CD4-positive, alpha-beta memory T cell (primary cell): ENCODE measurements around the gene SHROOM3. TPM values are rescaled to one million over a fixed set of nuclear protein-coding genes. Genes with fewer than 3 reads are reported as not detected.

ENCODE experiments used
- CTCF ChIA-PET: fragments of 350-600 bp; sonication (Branson Sonifier 250); formaldehyde crosslinking; loops from one replicate; lab custom pipeline; 2021; ENCODE audit warnings: inconsistent platforms; ENCODE audit not compliant: partially characterized antibody; lab: Charles Lee
- POLR2A ChIA-PET: fragments of 350-600 bp; sonication (Branson Sonifier 250); formaldehyde crosslinking; loops from one replicate; lab custom pipeline; 2021; ENCODE audit not compliant: partially characterized antibody; lab: Charles Lee
- DNase-seq, 5 donors: peaks; one replicate each; pipeline versions ENCODE4 v3.0.0 to v3.0.0-alpha.2; 2020 to 2022; ENCODE audit warnings: mixed read lengths in 1 of 5
- H3K27ac ChIP-seq: one replicate; pipeline ENCODE4 v1.7.0; 2013; ENCODE audit warnings: low read depth, low read length
- H3K27me3 ChIP-seq: 2 replicates; pipeline ENCODE4 v1.7.0; 2013; ENCODE audit warnings: mild to moderate bottlenecking, low read length, moderate library complexity; ENCODE audit not compliant: insufficient read depth
- H3K36me3 ChIP-seq: 2 replicates; pipeline ENCODE4 v1.7.0; 2013; ENCODE audit warnings: mild to moderate bottlenecking, low read length, moderate library complexity; ENCODE audit not compliant: insufficient read depth
- H3K4me1 ChIP-seq: 2 replicates; pipeline ENCODE4 v1.7.0; 2013; ENCODE audit warnings: mild to moderate bottlenecking, low read length, moderate library complexity; ENCODE audit not compliant: insufficient read depth
- H3K4me3 ChIP-seq, 2 donors: one replicate each; pipeline ENCODE4 v1.7.0; 2013; ENCODE audit warnings: low read length in 2 of 2, mild to moderate bottlenecking in 1 of 2
- H3K9me3 ChIP-seq, 2 donors: one replicate each; pipeline ENCODE4 v1.7.0; 2013; ENCODE audit warnings: low read length in 2 of 2, control low read depth in 1 of 2; ENCODE audit not compliant: control insufficient read depth in 1 of 2
- H3K27ac Mint-ChIP-seq, 7 donors: one replicate each; pipeline ENCODE4 v1.8.0; 2020 to 2021; ENCODE audit warnings: mixed read lengths in 7 of 7, mild to moderate bottlenecking in 6 of 7, inconsistent platforms in 3 of 7, moderate library complexity in 3 of 7
- H3K27me3 Mint-ChIP-seq, 2 donors: one replicate each; pipeline ENCODE4 v1.8.0; 2020 to 2021; ENCODE audit warnings: mixed read lengths in 2 of 2
- H3K36me3 Mint-ChIP-seq, 2 donors: one replicate each; pipeline ENCODE4 v1.8.0; 2020 to 2021; ENCODE audit warnings: mixed read lengths in 2 of 2, inconsistent platforms in 1 of 2, mild to moderate bottlenecking in 1 of 2
- H3K4me1 Mint-ChIP-seq, 4 donors: one replicate each; pipeline ENCODE4 v1.8.0; 2020 to 2021; ENCODE audit warnings: mixed read lengths in 4 of 4, mild to moderate bottlenecking in 1 of 4
- H3K4me3 Mint-ChIP-seq, 8 donors: one replicate each; pipeline ENCODE4 v1.8.0; 2020 to 2021; ENCODE audit warnings: mixed read lengths in 8 of 8, mild to moderate bottlenecking in 7 of 8, moderate library complexity in 6 of 8, inconsistent platforms in 3 of 8
- H3K9me3 Mint-ChIP-seq, 8 donors: one replicate each; pipeline ENCODE4 v1.8.0; 2020 to 2021; ENCODE audit warnings: mixed read lengths in 8 of 8, mild to moderate bottlenecking in 5 of 8, inconsistent platforms in 3 of 8, moderate library complexity in 1 of 8
- intact Hi-C: fragments of 100-400 bp; cut with micrococcal nuclease; formaldehyde crosslinking; loops from one replicate; pipeline ENCODE4 v1.15.1; 2023
- polyA plus RNA-seq, 2 donors: library from polyadenylated mRNA; unstranded; fragments of 300-500 nt; fragmentation: Illumina TruSeq; gene quantifications; one replicate each; pipeline ENCODE4 v1.2.3, GENCODE V29; 2021
- total RNA-seq, 2 experiments: library from RNA; stranded (reverse); gene quantifications; one replicate each; pipeline ENCODE4 v1.2.3, GENCODE V29; 2021

The SHROOM3 gene
- total and polyA plus RNA-seq, 4 experiments from 2014 or later: not detected

DNA sequence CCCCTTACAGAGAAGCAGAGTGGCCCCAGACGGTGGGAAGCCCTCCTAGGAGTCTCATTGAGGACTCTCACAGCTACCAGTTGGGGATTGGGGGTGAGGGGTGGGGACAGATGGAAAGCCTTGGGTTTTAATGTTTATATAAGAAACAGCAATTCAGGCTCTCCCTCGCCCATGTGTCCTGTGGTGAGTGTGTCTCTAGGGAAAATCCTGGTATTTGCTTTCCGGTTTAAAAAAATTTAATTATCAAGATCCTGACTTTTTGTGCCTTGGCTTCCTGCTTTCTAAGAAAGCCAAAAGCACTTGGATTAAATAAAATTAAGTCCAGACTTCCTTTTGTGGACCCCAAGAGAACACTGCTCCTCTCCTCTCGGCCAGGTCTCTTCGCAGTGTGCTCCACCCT lies 369.1 kb downstream of the SHROOM3 start:
- no peaks in the 10 kb centered on the region for H3K36me3 ChIP-seq
- H3K27me3 Mint-ChIP-seq: peaks cover 6 to 16% of the 10 kb centered on the region in 2 donors
- no peak overlapping the region for H3K4me3 ChIP-seq
- no peaks in the 10 kb centered on the region for H3K4me1 Mint-ChIP-seq
- CTCF ChIA-PET: no interaction called here
- no peaks in the 10 kb centered on the region for H3K9me3 ChIP-seq
- no peaks in the 10 kb centered on the region for H3K36me3 Mint-ChIP-seq
- intact Hi-C loops: no loop called here
- no peaks in the 10 kb centered on the region for H3K27me3 ChIP-seq
- POLR2A ChIA-PET: no interaction called here
- no peak overlapping the region for H3K27ac Mint-ChIP-seq
- no peak for DNase-seq
- no peak overlapping the region for H3K4me3 Mint-ChIP-seq
- H3K27ac ChIP-seq: no peak overlapping the region
- peaks cover 3 to 30% (median 21%) of the 10 kb centered on the region in 8 donors for H3K9me3 Mint-ChIP-seq
- no peaks in the 10 kb centered on the region for H3K4me1 ChIP-seq

DNA sequence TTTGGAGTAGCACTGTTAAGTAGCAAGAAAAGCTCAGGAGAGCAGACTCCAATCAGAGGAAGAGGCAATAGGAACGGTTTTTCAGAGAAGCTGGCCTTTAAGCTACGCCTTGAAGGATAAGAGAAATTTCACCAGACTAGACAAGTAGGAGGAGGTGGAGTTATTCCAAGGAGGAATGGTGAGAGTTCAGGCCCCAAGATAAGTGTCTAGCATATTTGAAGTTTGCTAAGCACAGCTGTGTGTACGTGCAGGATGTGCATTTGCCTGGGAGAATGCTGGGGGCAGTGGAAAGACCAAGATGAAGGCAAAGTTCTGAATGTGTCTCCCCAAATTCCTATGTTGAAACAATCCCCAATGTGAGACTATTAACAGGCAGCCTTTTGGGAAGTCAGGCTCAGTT lies 371.3 kb downstream of the SHROOM3 start:
- Histone ChIP-seq H3K27ac (no peak overlapping the region), H3K4me1 (no peaks in the 10 kb centered on the region), H3K9me3 (no peaks in the 10 kb centered on the region), H3K36me3 (no peaks in the 10 kb centered on the region), H3K27me3 (no peaks in the 10 kb centered on the region), H3K4me3 (no peak overlapping the region)
- intact Hi-C loops: no loop called here
- H3K27me3 Mint-ChIP-seq: peaks cover 3 to 11% of the 10 kb centered on the region in 2 donors
- CTCF ChIA-PET: no interaction called here
- H3K4me3 Mint-ChIP-seq: no peak overlapping the region
- H3K9me3 Mint-ChIP-seq: peaks cover 3 to 32% (median 22%) of the 10 kb centered on the region in 8 donors
- no peak overlapping the region for H3K27ac Mint-ChIP-seq
- no peaks in the 10 kb centered on the region for H3K36me3 Mint-ChIP-seq
- POLR2A ChIA-PET: no interaction called here
- no peak for DNase-seq
- H3K4me1 Mint-ChIP-seq: no peaks in the 10 kb centered on the region

DNA sequence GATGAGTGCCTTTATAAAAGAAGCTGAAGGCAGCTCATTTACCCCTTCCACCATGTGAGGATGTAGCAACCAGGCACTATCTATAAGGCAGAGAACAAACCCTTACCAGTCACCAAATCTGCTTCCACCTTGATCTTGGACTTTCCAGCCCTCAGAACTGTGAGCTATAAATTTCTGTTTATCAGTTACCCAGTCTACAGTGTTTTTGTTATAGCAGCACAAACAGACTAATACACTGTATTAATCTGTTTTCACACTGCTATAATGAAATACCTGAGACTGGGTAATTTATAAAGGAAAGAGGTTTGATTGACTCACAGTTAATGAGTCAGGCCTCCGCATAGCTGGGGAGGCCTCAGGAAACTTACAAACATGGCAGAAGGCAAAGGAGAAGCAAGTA lies 371.7 kb downstream of the SHROOM3 start:
- H3K4me1 Mint-ChIP-seq: no peaks in the 10 kb centered on the region
- no peak overlapping the region for H3K4me3 Mint-ChIP-seq
- ChIA-PET POLR2A (no interaction called here), CTCF (no interaction called here)
- Histone ChIP-seq H3K4me1 (no peaks in the 10 kb centered on the region), H3K27ac (no peak overlapping the region), H3K27me3 (no peaks in the 10 kb centered on the region), H3K4me3 (no peak overlapping the region), H3K9me3 (no peaks in the 10 kb centered on the region), H3K36me3 (no peaks in the 10 kb centered on the region)
- no peak for DNase-seq
- intact Hi-C loops: no loop called here
- peaks cover 3 to 11% of the 10 kb centered on the region in 2 donors for H3K27me3 Mint-ChIP-seq
- no peaks in the 10 kb centered on the region for H3K36me3 Mint-ChIP-seq
- peaks cover 3 to 32% (median 22%) of the 10 kb centered on the region in 8 donors for H3K9me3 Mint-ChIP-seq
- H3K27ac Mint-ChIP-seq: no peak overlapping the region

DNA sequence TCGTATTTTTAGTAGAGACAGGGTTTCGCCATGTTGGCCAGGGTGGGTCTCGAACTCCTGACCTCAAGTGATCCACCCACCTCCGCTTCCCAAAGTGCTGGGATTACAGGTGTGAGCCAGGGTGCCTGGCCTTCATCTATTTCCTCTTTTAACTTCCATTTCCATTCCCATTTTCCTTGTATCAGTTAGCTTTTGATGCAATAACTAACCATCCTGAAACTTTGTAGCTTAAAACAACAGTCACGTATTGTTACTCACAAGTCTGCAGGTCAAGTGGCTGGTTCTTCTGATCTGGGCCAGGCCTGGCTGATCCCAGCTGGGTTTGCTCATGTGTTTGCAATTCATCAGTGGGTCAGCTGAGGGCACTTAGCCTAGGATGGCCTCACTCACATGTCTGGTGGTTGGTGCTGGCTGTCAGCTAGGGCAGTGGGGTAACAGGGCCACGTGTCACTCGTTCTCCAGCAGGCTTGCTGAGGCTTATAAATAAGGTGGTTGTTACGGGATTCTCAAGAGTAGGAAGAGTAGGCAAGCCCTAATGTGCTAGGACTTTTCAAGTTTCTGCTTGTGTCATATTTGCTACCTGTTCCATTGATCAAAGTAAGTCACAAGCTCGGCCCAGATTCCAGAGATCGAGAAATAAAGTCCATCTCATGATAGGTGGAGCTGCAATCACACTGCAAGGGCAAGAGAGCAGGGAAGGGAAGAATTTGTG lies 374.7 kb downstream of the SHROOM3 start:
- Histone ChIP-seq H3K27me3 (no peaks in the 10 kb centered on the region), H3K4me1 (no peaks in the 10 kb centered on the region), H3K9me3 (no peaks in the 10 kb centered on the region), H3K36me3 (no peaks in the 10 kb centered on the region), H3K27ac (no peak overlapping the region), H3K4me3 (no peak overlapping the region)
- no peak overlapping the region for H3K27ac Mint-ChIP-seq
- H3K27me3 Mint-ChIP-seq: peaks cover 2 to 3% of the 10 kb centered on the region in 2 donors
- ChIA-PET POLR2A (interaction anchor here (0.8 kb wide), 1 partner anchor 10 kb away, joined by 3 read pairs; no protein-coding TSS in a partner anchor), CTCF (interaction anchor here (0.7 kb wide), 1 partner anchor 36 kb away, joined by 3 read pairs; no protein-coding TSS in a partner anchor)
- no peak overlapping the region for H3K4me3 Mint-ChIP-seq
- intact Hi-C loops: no loop called here
- H3K36me3 Mint-ChIP-seq: no peaks in the 10 kb centered on the region
- no peak for DNase-seq
- peaks cover 3 to 32% (median 23%) of the 10 kb centered on the region in 8 donors for H3K9me3 Mint-ChIP-seq
- no peaks in the 10 kb centered on the region for H3K4me1 Mint-ChIP-seq

DNA sequence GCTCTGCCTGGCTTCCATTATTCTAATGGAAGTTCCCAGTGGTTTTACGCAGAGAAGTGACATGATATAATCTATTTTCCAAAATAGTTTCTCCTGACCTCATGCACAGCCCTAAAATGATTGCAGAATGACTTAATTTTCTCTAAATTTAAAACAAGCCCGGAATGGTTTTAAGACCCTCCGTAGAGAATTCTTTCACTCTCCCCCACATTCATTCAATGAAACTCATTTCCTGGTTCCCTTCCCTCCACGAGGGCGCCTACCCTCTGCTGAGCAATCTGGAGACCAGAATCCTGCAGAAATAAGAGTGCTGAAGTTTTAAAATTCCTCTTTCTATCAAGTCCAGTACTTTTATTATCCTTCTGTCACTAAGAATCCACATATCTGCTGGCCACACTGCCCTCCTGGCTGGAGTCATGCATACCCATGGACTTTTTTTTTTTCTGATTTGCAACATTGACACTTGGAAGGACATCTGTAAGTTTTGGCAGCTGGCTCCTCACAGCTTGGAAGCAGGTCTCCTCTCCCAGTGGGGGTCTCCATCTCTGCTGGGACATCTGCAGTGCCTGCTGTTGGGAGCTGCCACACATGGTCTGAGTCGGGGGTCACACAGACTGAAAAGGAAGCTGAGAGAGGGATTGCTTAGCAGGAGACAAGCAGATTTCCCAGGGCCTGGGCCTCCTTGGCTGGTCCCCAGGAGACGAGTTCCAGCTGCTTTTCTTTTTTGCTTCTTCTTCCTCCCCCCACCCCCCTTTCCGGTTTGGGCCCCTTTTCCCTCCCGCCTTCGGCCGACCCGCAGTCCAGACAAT lies 376.8 kb downstream of the SHROOM3 start:
- H3K36me3 Mint-ChIP-seq: no peaks in the 10 kb centered on the region
- peaks cover 3 to 25% (median 20%) of the 10 kb centered on the region in 8 donors for H3K9me3 Mint-ChIP-seq
- ChIA-PET POLR2A (no interaction called here), CTCF (no interaction called here)
- H3K27ac Mint-ChIP-seq: no peak overlapping the region
- DNase-seq: no peak
- Histone ChIP-seq H3K4me1 (no peaks in the 10 kb centered on the region), H3K27me3 (no peaks in the 10 kb centered on the region), H3K36me3 (no peaks in the 10 kb centered on the region), H3K4me3 (no peak overlapping the region), H3K27ac (no peak overlapping the region), H3K9me3 (no peaks in the 10 kb centered on the region)
- intact Hi-C loops: no loop called here
- H3K27me3 Mint-ChIP-seq: peaks cover 3% of the 10 kb centered on the region in 2 donors
- H3K4me1 Mint-ChIP-seq: no peaks in the 10 kb centered on the region
- H3K4me3 Mint-ChIP-seq: no peak overlapping the region

DNA sequence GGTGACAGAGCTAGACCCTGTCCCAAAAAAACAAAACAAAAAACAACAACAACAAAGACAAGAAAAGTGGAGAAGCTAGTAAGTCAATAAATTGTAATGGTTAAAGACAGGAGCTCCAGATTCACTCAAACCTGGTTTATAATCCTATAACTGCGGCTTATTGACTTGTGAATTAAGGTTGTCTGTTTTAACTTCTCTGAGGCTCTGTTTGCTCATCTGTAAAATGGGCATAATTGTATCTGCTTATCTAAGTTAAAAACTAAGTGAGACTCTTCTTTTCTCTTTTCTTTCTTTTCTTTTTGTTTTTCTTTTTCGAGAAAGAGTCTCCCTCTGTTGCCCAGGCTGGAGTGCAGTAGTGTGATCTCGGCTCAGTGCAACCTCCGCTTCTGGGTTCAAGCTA lies 378.0 kb downstream of the SHROOM3 start:
- Mint-ChIP-seq H3K4me3 (no peak overlapping the region), H3K9me3 (peaks cover 3 to 17% (median 12%) of the 10 kb centered on the region in 8 donors), H3K27ac (no peak overlapping the region), H3K27me3 (peaks cover 3 to 8% of the 10 kb centered on the region in 2 donors), H3K4me1 (no peaks in the 10 kb centered on the region), H3K36me3 (no peaks in the 10 kb centered on the region)
- Histone ChIP-seq H3K9me3 (no peaks in the 10 kb centered on the region), H3K27ac (no peak overlapping the region), H3K27me3 (no peaks in the 10 kb centered on the region), H3K4me3 (no peak overlapping the region), H3K36me3 (no peaks in the 10 kb centered on the region), H3K4me1 (no peaks in the 10 kb centered on the region)
- intact Hi-C loops: no loop called here
- ChIA-PET POLR2A (no interaction called here), CTCF (no interaction called here)
- no peak for DNase-seq

DNA sequence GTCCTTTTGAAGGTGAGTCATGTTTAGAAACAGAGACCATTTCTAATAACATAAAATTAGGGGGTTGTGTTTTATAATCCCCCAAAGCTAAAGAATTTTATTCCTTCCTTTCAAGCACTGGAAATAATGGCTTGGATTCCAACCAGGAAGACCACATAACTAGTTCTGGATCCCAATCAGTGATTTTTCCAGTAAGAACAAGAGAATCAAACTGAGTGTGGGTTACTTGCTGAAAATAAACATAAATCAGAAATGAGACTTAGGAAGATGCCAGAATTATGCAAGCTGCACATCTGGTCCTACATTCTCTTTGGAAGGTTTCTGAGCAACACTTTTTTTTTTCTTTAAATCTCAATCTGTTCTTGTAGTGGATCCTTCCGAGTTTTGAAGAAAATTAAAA lies 386.6 kb downstream of the SHROOM3 start:
- H3K9me3 ChIP-seq: no peaks in the 10 kb centered on the region
- no peak overlapping the region for H3K4me3 ChIP-seq
- CTCF ChIA-PET: interaction anchor here (1.1 kb wide), 1 partner anchor 61 kb away, joined by 3 read pairs; no protein-coding TSS in a partner anchor
- POLR2A ChIA-PET: no interaction called here
- H3K4me3 Mint-ChIP-seq: no peak overlapping the region
- no peaks in the 10 kb centered on the region for H3K4me1 Mint-ChIP-seq
- no peak for DNase-seq
- H3K4me1 ChIP-seq: no peaks in the 10 kb centered on the region
- peaks cover 3 to 24% (median 9%) of the 10 kb centered on the region in 8 donors for H3K9me3 Mint-ChIP-seq
- H3K27me3 ChIP-seq: no peaks in the 10 kb centered on the region
- H3K36me3 Mint-ChIP-seq: peaks cover 0 to 3% of the 10 kb centered on the region in 2 donors
- no peak overlapping the region for H3K27ac Mint-ChIP-seq
- peaks cover 17 to 22% of the 10 kb centered on the region in 2 donors for H3K27me3 Mint-ChIP-seq
- H3K27ac ChIP-seq: no peak overlapping the region
- no peaks in the 10 kb centered on the region for H3K36me3 ChIP-seq
- intact Hi-C loops: no loop called here
